ENCODE results near the gene DUS1L. TPM values are rescaled to one million over a fixed set of nuclear protein-coding genes. Genes with fewer than 3 reads are reported as not detected.

The DUS1L gene
- polyA plus RNA-seq, 1 donor (not counting 4 experiments of a cell fraction or from before 2014, with no cell fraction given), result 49.1 TPM

- dilution Hi-C loops (cut with MboI; ENCODE audit: extremely low pct_ligation_motif_present, low sequenced_read_pairs), result no loop called here
- peak overlapping the region; percentile 73 for H2AFZ ChIP-seq (ENCODE audit: control insufficient read depth, low read length)
These were observed 27.8 kb downstream of the DUS1L start for GRCh38 chr17:82037889-82038195.

GRCh38 chr17:82037092-82037888, 28.3 kb downstream of the DUS1L start, which contains the start of gene DCXR:
Gene DCXR, minus strand, starts transcription at chr17:82037697. Its CDS starts 15 bp downstream, at chr17:82037682.
- dilution Hi-C loops (cut with MboI; ENCODE audit: extremely low pct_ligation_motif_present, low sequenced_read_pairs), result no loop called here
- H4K20me1 ChIP-seq (ENCODE audit: control insufficient read depth, extremely low read depth, insufficient read depth, low read length), result no peaks in the 10 kb centered on the region
- H2AFZ ChIP-seq (ENCODE audit: control insufficient read depth, low read length), result peak within 1 kb of the TSS; percentile 73
- no peaks in the 10 kb centered on the region for H3K9me3 ChIP-seq (ENCODE audit: control insufficient read depth, low read depth, low read length)
- TF ChIP-seq CTCF (optimal IDR thresholded peaks at IDR 0.05 in 1 of 3, IDR thresholded peaks at IDR 0.05 in 1 of 3, conservative IDR thresholded peaks at IDR 0.05 in 1 of 3; ENCODE audit: extremely low read depth in 1 of 3, insufficient read depth in 2 of 3, low read length in 3 of 3) (peak; percentile 59 to 96 (median 82)), EZH2 (IDR thresholded peaks at IDR 0.05; ENCODE audit: low read length) (no peak)
- peak within 1 kb of the TSS; percentile 43 for H3K27ac ChIP-seq (ENCODE audit: control insufficient read depth, insufficient read depth, low read length)
- H3K79me2 ChIP-seq (ENCODE audit: control insufficient read depth, insufficient read depth, low read length), result no peaks in the 10 kb centered on the region
- H3K27me3 ChIP-seq (ENCODE audit: control insufficient read depth, extremely low read depth, insufficient read depth, low read length), result no peaks in the 10 kb centered on the region
- H3K4me3 ChIP-seq (ENCODE audit: control insufficient read depth in 2 of 3, extremely low read depth in 1 of 3, insufficient read depth in 2 of 3, low read depth in 1 of 3, low read length in 3 of 3), result peak within 1 kb of the TSS; percentile 55 to 87 (median 70)
- no peaks in the 10 kb centered on the region for H3K9me1 ChIP-seq (ENCODE audit: control insufficient read depth, extremely low read depth, insufficient read depth, low read length)
- DNase-seq (ENCODE audit: low read depth, low spot score), result no peak
- H3K9ac ChIP-seq (ENCODE audit: control insufficient read depth, extremely low read depth, insufficient read depth, low read length), result peak within 1 kb of the TSS; percentile 78
- FAIRE-seq, result no peak
- H3K4me2 ChIP-seq (ENCODE audit: control insufficient read depth, extremely low read depth, insufficient read depth, low read depth, low read length), result peak within 1 kb of the TSS; percentile 96
- H3K36me3 ChIP-seq (ENCODE audit: control insufficient read depth in 2 of 2, extremely low read depth in 1 of 2, insufficient read depth in 2 of 2, low read length in 2 of 2), result peaks cover 1 to 4% of the 10 kb centered on the region in 2 experiments
- peaks cover 14% of the 10 kb centered on the region for H3K4me1 ChIP-seq (ENCODE audit: control insufficient read depth, extremely low read depth, insufficient read depth, low read length)

More at GRCh38 chr17:82037889-82038195, 27.8 kb downstream of the DUS1L start:
- DNase-seq (ENCODE audit: low read depth, low spot score) (no peak), FAIRE-seq (peak; percentile 66)
- no peaks in the 10 kb centered on the region for H4K20me1 ChIP-seq (ENCODE audit: control insufficient read depth, extremely low read depth, insufficient read depth, low read length)
- H3K9me1 ChIP-seq (ENCODE audit: control insufficient read depth, extremely low read depth, insufficient read depth, low read length), result no peaks in the 10 kb centered on the region
- TF ChIP-seq CTCF (optimal IDR thresholded peaks at IDR 0.05 in 1 of 3, IDR thresholded peaks at IDR 0.05 in 1 of 3, conservative IDR thresholded peaks at IDR 0.05 in 1 of 3; ENCODE audit: extremely low read depth in 1 of 3, insufficient read depth in 2 of 3, low read length in 3 of 3) (no peak), EZH2 (IDR thresholded peaks at IDR 0.05; ENCODE audit: low read length) (no peak)
- no peaks in the 10 kb centered on the region for H3K27me3 ChIP-seq (ENCODE audit: control insufficient read depth, extremely low read depth, insufficient read depth, low read length)
- peak overlapping the region; percentile 55 to 87 (median 70) for H3K4me3 ChIP-seq (ENCODE audit: control insufficient read depth in 2 of 3, extremely low read depth in 1 of 3, insufficient read depth in 2 of 3, low read depth in 1 of 3, low read length in 3 of 3)
- H3K4me1 ChIP-seq (ENCODE audit: control insufficient read depth, extremely low read depth, insufficient read depth, low read length), result peaks cover 9% of the 10 kb centered on the region
- H3K4me2 ChIP-seq (ENCODE audit: control insufficient read depth, extremely low read depth, insufficient read depth, low read depth, low read length), result peak overlapping the region; percentile 96
- peaks cover 1 to 4% of the 10 kb centered on the region in 2 experiments for H3K36me3 ChIP-seq (ENCODE audit: control insufficient read depth in 2 of 2, extremely low read depth in 1 of 2, insufficient read depth in 2 of 2, low read length in 2 of 2)
- no peaks in the 10 kb centered on the region for H3K79me2 ChIP-seq (ENCODE audit: control insufficient read depth, insufficient read depth, low read length)
- no peak overlapping the region for H3K27ac ChIP-seq (ENCODE audit: control insufficient read depth, insufficient read depth, low read length)
- no peaks in the 10 kb centered on the region for H3K9me3 ChIP-seq (ENCODE audit: control insufficient read depth, low read depth, low read length)
- H3K9ac ChIP-seq (ENCODE audit: control insufficient read depth, extremely low read depth, insufficient read depth, low read length), result peak overlapping the region; percentile 78

Measured in keratinocyte (primary cell).